Glutamatergic neuron (in vitro differentiated cells): Measurements from ENCODE around the gene MARCKSL1. TPM values are rescaled to one million over a fixed set of nuclear protein-coding genes. Genes with fewer than 3 reads are reported as not detected.
"Not testable (repeated sequence)": the region's sequence is repeated elsewhere in the genome, so short reads cannot be mapped to it uniquely, and the experiment has no call there.

ENCODE experiments used
- DNase-seq: peaks from one replicate; pipeline ENCODE4 v3.0.0; 2022
- H3K27ac Mint-ChIP-seq: one replicate; pipeline ENCODE4 v1.8.0; 2020; ENCODE audit warnings: mild to moderate bottlenecking, mixed read lengths, inconsistent platforms; ENCODE audit not compliant: unreplicated experiment
- H3K27me3 Mint-ChIP-seq: one replicate; pipeline ENCODE4 v1.8.0; 2020; ENCODE audit warnings: mild to moderate bottlenecking, moderate library complexity, mixed read lengths, inconsistent platforms; ENCODE audit not compliant: unreplicated experiment
- H3K36me3 Mint-ChIP-seq: one replicate; pipeline ENCODE4 v1.8.0; 2020; ENCODE audit warnings: mild to moderate bottlenecking, mixed read lengths, inconsistent platforms; ENCODE audit not compliant: unreplicated experiment
- H3K4me1 Mint-ChIP-seq: one replicate; pipeline ENCODE4 v1.8.0; 2020; ENCODE audit warnings: mild to moderate bottlenecking, low read depth, mixed read lengths, inconsistent platforms; ENCODE audit not compliant: unreplicated experiment
- H3K4me3 Mint-ChIP-seq: one replicate; pipeline ENCODE4 v1.8.0; 2020; ENCODE audit warnings: mild to moderate bottlenecking, mixed read lengths, inconsistent platforms; ENCODE audit not compliant: unreplicated experiment
- H3K9me3 Mint-ChIP-seq: one replicate; pipeline ENCODE4 v1.8.0; 2020; ENCODE audit warnings: mild to moderate bottlenecking, moderate library complexity, mixed read lengths, inconsistent platforms; ENCODE audit not compliant: unreplicated experiment
- total RNA-seq: library from RNA; stranded (reverse); fragmentation: NEBNext Ultra II Directional; extraction: Animal tissue kit (Norgen Biotek cat#: 25700); gene quantifications from one replicate; pipeline ENCODE4 v1.2.1, GENCODE V29; 2021; ENCODE audit not compliant: unreplicated experiment
- TF ChIP-seq, protein P1 (sequence below): fragments of 200-600 bp; sonication (generic); IDR thresholded peaks from one replicate; pipeline ENCODE4 v1.5.0; 2021; ENCODE audit not compliant: partially characterized antibody, unreplicated experiment

MARCKSL1 gene
- total RNA-seq, 1 donor from 2014 or later: 912 TPM

DNA sequence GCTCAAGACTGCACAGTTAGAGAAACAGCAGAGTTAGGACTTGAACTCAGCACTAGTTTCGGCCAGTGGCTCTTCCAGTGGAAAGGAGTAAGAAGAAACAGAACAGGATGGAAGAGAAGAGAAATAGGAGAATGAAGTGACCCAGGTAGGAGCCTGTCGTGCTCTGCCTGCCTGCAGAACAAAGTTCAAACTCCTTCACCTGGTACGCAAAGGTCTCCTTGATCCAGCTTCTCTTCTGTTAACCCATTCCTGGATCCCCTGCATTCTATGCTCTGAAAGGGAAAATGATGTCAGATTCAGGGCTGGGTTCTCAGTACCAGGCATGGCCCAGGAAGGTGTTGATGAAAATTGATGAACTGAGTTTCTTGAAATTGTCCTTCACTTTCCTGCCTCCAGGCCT is 22.4 kb upstream of the MARCKSL1 start:
- TF ChIP-seq, protein P1, sequence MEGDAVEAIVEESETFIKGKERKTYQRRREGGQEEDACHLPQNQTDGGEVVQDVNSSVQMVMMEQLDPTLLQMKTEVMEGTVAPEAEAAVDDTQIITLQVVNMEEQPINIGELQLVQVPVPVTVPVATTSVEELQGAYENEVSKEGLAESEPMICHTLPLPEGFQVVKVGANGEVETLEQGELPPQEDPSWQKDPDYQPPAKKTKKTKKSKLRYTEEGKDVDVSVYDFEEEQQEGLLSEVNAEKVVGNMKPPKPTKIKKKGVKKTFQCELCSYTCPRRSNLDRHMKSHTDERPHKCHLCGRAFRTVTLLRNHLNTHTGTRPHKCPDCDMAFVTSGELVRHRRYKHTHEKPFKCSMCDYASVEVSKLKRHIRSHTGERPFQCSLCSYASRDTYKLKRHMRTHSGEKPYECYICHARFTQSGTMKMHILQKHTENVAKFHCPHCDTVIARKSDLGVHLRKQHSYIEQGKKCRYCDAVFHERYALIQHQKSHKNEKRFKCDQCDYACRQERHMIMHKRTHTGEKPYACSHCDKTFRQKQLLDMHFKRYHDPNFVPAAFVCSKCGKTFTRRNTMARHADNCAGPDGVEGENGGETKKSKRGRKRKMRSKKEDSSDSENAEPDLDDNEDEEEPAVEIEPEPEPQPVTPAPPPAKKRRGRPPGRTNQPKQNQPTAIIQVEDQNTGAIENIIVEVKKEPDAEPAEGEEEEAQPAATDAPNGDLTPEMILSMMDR: no peak
- Mint-ChIP-seq H3K9me3 (peaks cover 20% of the 10 kb centered on the region), H3K4me1 (peaks cover 35% of the 10 kb centered on the region), H3K4me3 (no peak overlapping the region), H3K27me3 (peaks cover 32% of the 10 kb centered on the region), H3K36me3 (peaks cover 9% of the 10 kb centered on the region), H3K27ac (no peak overlapping the region)
- no peak for DNase-seq

DNA sequence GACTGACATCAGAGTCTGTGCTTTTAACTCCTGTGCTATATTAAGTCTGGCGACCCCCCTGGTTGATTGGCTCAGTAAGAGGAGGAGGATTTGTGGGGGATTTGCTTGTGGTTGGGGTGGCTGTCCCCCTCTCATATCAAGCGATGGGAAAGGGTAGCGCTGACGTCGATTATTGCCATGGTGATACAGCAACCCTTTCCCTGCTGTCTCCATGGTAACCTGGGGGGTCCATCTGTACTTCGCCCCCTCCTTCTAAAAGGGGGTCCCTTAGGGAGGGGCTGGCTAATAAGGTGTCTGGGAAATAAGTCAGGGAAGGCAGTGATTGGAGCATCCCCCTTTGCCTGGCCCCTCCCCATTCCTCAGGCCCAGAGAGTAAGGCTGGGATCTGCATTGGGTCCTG is 21.6 kb upstream of the MARCKSL1 start:
- H3K27ac Mint-ChIP-seq: no peak overlapping the region
- peaks cover 16% of the 10 kb centered on the region for H3K9me3 Mint-ChIP-seq
- no peak for DNase-seq
- H3K4me1 Mint-ChIP-seq: peaks cover 35% of the 10 kb centered on the region
- H3K27me3 Mint-ChIP-seq: peaks cover 28% of the 10 kb centered on the region
- no peak overlapping the region for H3K4me3 Mint-ChIP-seq
- H3K36me3 Mint-ChIP-seq: peaks cover 3% of the 10 kb centered on the region
- TF ChIP-seq, protein P1: no peak

DNA sequence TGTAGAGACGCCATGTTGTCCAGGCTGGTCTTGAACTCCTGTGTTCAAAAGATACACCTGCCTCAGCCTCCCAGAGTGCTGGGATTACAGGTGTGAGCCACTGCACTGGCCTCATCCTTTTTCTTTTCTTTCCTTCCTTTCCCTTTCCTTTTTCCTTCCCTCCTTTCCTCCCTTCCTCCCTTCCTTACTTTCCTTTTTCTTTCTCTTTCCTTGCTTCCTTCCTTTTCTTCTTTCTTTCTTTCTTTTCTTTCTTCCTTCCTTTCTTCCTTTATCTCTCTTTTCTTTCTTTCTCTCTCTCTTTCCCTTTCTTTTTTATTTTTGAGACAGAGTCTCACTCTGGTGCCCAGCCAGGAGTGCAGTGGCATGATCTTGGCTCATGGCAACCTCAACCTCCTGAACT is 20.4 kb upstream of the MARCKSL1 start:
- H3K4me3 Mint-ChIP-seq: peak overlapping the region; percentile 46
- no peaks in the 10 kb centered on the region for H3K36me3 Mint-ChIP-seq
- TF ChIP-seq, protein P1: no peak
- H3K4me1 Mint-ChIP-seq: peaks cover 34% of the 10 kb centered on the region
- peaks cover 13% of the 10 kb centered on the region for H3K9me3 Mint-ChIP-seq
- H3K27me3 Mint-ChIP-seq: peaks cover 26% of the 10 kb centered on the region
- DNase-seq: no peak
- no peak overlapping the region for H3K27ac Mint-ChIP-seq

DNA sequence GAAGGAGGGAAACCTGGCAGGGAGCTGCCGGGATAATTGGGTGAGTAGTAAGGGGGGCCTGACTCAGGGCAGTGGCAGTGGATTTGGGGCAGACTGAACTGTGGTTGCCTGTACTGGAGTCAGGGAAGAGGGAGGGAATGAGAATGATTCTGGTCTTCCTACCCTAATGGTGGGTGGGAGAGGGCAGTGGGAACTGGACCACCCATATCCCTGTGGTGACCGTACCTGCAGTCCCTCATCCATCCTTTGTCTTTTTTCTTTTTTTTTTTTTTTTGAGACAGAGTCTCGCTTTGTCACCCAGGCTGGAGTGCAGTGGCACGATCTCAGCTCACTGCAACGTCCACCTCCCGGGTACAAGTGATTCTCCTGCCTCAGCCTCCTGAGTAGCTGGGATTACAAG is 19.7 kb upstream of the MARCKSL1 start:
- H3K27me3 Mint-ChIP-seq: peaks cover 23% of the 10 kb centered on the region
- H3K36me3 Mint-ChIP-seq, H3K4me3 Mint-ChIP-seq, H3K27ac Mint-ChIP-seq, DNase-seq: not testable (repeated sequence)
- peaks cover 32% of the 10 kb centered on the region for H3K4me1 Mint-ChIP-seq
- H3K9me3 Mint-ChIP-seq: peaks cover 10% of the 10 kb centered on the region

GRCh38 chr1:32353886-32354570 is 18.0 kb upstream of the MARCKSL1 start:
- Mint-ChIP-seq H3K27ac (peak overlapping the region; percentile 95), H3K9me3 (peaks cover 7% of the 10 kb centered on the region), H3K36me3 (no peaks in the 10 kb centered on the region), H3K4me1 (peaks cover 28% of the 10 kb centered on the region), H3K27me3 (peaks cover 26% of the 10 kb centered on the region), H3K4me3 (peak overlapping the region; percentile 70)
- TF ChIP-seq, protein P1: no peak
- no peak for DNase-seq
